HepG2 (cell line): ENCODE results near the gene CNNM2. TPM values are rescaled to one million over a fixed set of nuclear protein-coding genes. Genes with fewer than 3 reads are reported as not detected.

Experiments
- CHCHD3 ChIP-seq: sonication (generic); formaldehyde crosslinking; IDR thresholded peaks from 2 replicates; pipeline ENCODE4 v1.8.0; 2022; ENCODE audit warnings: mild to moderate bottlenecking, missing genetic modification reagents, moderate library complexity
- HES4 ChIP-seq: sonication (generic); formaldehyde crosslinking; IDR thresholded peaks from 2 replicates; pipeline ENCODE4 v1.9.0; 2021; ENCODE audit warnings: mild to moderate bottlenecking, missing genetic modification reagents, borderline replicate concordance
- LCORL ChIP-seq, 2 experiments: fragments of 450-650 bp in 1 of 2; sonication (generic) in 1 of 2; formaldehyde crosslinking in 1 of 2; IDR thresholded peaks; 2 replicates each; pipeline versions ENCODE4 v1.5.0 to v1.6.1; 2017 to 2020; ENCODE audit warnings: antibody characterized with exemption in 1 of 2, missing genetic modification reagents in 1 of 2
- MAFG ChIP-seq: sonication (generic); formaldehyde crosslinking; IDR thresholded peaks from 2 replicates; pipeline ENCODE4 v1.5.1; 2020; ENCODE audit warnings: mild to moderate bottlenecking, missing genetic modification reagents
- MED13 ChIP-seq: sonication (generic); formaldehyde crosslinking; IDR thresholded peaks from 2 replicates; pipeline ENCODE4 v1.5.0; 2020; ENCODE audit warnings: missing genetic modification reagents
- RELA ChIP-seq: sonication (generic); formaldehyde crosslinking; IDR thresholded peaks from 2 replicates; pipeline ENCODE4 v1.4.0; 2020; ENCODE audit warnings: missing genetic modification reagents
- RXRB ChIP-seq: IDR thresholded peaks from 2 replicates; pipeline ENCODE4 v1.6.1; 2016; ENCODE audit warnings: borderline replicate concordance, missing genetic modification reagents, missing compliant biosample characterization
- TEAD3 ChIP-seq: optimal IDR thresholded peaks from 2 replicates; pipeline ENCODE3; 2016; ENCODE audit warnings: borderline replicate concordance
- ZNF510 ChIP-seq: sonication (generic); formaldehyde crosslinking; IDR thresholded peaks from 2 replicates; pipeline ENCODE4 v1.4.0; 2020; ENCODE audit warnings: low read depth, mild to moderate bottlenecking, missing genetic modification reagents
- ZNF678 ChIP-seq: sonication (generic); formaldehyde crosslinking; IDR thresholded peaks from 2 replicates; pipeline ENCODE4 v1.4.0; 2020; ENCODE audit warnings: mild to moderate bottlenecking, missing genetic modification reagents
- ZNF879 ChIP-seq: sonication (generic); formaldehyde crosslinking; IDR thresholded peaks from 2 replicates; pipeline ENCODE4 v1.8.1; 2023; ENCODE audit warnings: missing genetic modification reagents
- polyA plus RNA-seq, 8 experiments: library from polyadenylated mRNA; depleted of rRNA in 3 of 8; stranded (reverse) in 7 of 8; unstranded in 1 of 8; fragments of >200 nt; fragmentation: Illumina TruSeq in 4 of 8; extraction: Trizol in 4 of 8; gene quantifications; 2 replicates each; pipeline versions ENCODE4 v1.2.1 to v1.2.3, GENCODE V29; 2011 to 2016; ENCODE audit warnings: low read depth in 4 of 8, missing spikeins in 1 of 8, mixed read lengths in 1 of 8; ENCODE audit not compliant: insufficient read depth in 1 of 8
- total RNA-seq, 5 experiments: library from RNA; depleted of rRNA; stranded (reverse); fragments of >200 nt; fragmentation: Illumina TruSeq; extraction: Trizol; gene quantifications; 2 replicates each; pipeline ENCODE4 v1.2.3, GENCODE V29; 2016; ENCODE audit warnings: low read depth in 1 of 5
- TF ChIP-seq, protein P1 (sequence below), 2 experiments: sonication (generic) in 1 of 2; formaldehyde crosslinking in 1 of 2; IDR thresholded peaks; 2 replicates each; pipeline versions ENCODE4 v1.6.1 to v1.9.0; 2014 to 2022; ENCODE audit warnings: antibody characterized with exemption in 1 of 2, borderline replicate concordance in 1 of 2, inconsistent platforms in 1 of 2, low read depth in 1 of 2, missing genetic modification reagents in 1 of 2
- TF ChIP-seq, protein P2 (sequence below): sonication (generic); formaldehyde crosslinking; IDR thresholded peaks from 2 replicates; pipeline ENCODE4 v1.8.0; 2022; ENCODE audit warnings: missing genetic modification reagents, mild to moderate bottlenecking, borderline replicate concordance
- TF ChIP-seq, protein P3 (sequence below): sonication (generic); formaldehyde crosslinking; IDR thresholded peaks from 2 replicates; pipeline ENCODE4 v1.5.0; 2020; ENCODE audit warnings: mild to moderate bottlenecking, missing genetic modification reagents
- TF ChIP-seq, protein P4 (sequence below): sonication (generic); formaldehyde crosslinking; IDR thresholded peaks from 2 replicates; pipeline ENCODE4 v1.5.1; 2020; ENCODE audit warnings: mild to moderate bottlenecking, missing genetic modification reagents, moderate library complexity

Gene CNNM2
- total and polyA plus RNA-seq, 2 of the 13 experiments (the other 11 are each of a cell fraction or from before 2014, with no cell fraction given): 7.1 to 9.0 TPM

DNA sequence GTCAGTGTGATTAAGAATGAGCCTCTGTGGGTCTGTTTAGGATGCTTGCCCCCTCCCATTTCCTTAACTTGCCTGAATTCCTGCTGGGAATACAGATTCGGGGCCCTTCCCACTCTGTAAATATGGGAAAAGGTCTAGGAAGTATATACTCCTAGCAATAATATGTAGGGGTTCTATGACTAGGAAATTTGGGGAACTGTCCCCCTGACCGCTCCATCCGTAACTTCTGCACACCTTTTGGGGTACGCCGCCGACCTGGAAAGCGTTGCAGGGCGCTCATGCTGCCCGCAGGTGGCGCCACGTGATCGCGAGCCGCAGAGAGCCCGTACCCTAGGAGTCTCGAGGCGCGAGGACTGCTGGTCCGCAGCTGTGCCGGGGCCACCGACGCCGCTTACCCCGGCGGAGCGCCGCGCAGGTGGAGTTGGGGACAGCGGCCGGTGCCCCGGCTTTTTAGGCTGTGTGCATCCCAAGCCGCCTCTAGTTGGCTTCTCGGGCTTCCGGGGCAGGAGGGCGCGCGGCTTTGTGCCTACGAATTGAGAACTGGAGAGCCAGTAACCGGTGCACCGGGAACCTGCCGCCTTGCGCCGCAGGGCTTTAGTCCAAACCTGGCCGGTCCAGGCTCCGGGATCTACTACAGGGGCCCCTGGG lies 656 bp upstream of the CNNM2 start (continued):
- TF ChIP-seq, protein P1, sequence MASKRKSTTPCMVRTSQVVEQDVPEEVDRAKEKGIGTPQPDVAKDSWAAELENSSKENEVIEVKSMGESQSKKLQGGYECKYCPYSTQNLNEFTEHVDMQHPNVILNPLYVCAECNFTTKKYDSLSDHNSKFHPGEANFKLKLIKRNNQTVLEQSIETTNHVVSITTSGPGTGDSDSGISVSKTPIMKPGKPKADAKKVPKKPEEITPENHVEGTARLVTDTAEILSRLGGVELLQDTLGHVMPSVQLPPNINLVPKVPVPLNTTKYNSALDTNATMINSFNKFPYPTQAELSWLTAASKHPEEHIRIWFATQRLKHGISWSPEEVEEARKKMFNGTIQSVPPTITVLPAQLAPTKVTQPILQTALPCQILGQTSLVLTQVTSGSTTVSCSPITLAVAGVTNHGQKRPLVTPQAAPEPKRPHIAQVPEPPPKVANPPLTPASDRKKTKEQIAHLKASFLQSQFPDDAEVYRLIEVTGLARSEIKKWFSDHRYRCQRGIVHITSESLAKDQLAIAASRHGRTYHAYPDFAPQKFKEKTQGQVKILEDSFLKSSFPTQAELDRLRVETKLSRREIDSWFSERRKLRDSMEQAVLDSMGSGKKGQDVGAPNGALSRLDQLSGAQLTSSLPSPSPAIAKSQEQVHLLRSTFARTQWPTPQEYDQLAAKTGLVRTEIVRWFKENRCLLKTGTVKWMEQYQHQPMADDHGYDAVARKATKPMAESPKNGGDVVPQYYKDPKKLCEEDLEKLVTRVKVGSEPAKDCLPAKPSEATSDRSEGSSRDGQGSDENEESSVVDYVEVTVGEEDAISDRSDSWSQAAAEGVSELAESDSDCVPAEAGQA (IDR thresholded peaks at IDR 0.05; ENCODE audit: low read depth): no peak
- TF ChIP-seq, protein P1 (CRISPR knock-in tag; IDR thresholded peaks at IDR 0.05; ENCODE audit: borderline replicate concordance): no peak
- TF ChIP-seq MED13 (CRISPR knock-in tag) (0 out of 2 replicates have a peak, but pooled peaks have one; percentile 34), CHCHD3 (no peak), ZNF879 (CRISPR knock-in tag) (peak; percentile 56; the same call in 1 of the 2 replicates), ZNF510 (CRISPR knock-in tag) (no peak), MAFG (CRISPR knock-in tag) (no peak), ZNF678 (CRISPR knock-in tag) (no peak), LCORL (IDR thresholded peaks at IDR 0.05) (no peak), LCORL (CRISPR knock-in tag; IDR thresholded peaks at IDR 0.05) (peak; percentile 94), TEAD3 (CRISPR knock-in tag) (no peak), HES4 (CRISPR knock-in tag) (peak; percentile 47; the same call in 1 of the 2 replicates), RXRB (no peak), RELA (CRISPR knock-in tag) (0 out of 2 replicates have a peak, but pooled peaks have one; percentile 42)
- TF ChIP-seq, protein P2, sequence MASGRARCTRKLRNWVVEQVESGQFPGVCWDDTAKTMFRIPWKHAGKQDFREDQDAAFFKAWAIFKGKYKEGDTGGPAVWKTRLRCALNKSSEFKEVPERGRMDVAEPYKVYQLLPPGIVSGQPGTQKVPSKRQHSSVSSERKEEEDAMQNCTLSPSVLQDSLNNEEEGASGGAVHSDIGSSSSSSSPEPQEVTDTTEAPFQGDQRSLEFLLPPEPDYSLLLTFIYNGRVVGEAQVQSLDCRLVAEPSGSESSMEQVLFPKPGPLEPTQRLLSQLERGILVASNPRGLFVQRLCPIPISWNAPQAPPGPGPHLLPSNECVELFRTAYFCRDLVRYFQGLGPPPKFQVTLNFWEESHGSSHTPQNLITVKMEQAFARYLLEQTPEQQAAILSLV (CRISPR knock-in tag): peak; percentile 71; the same call in 1 of the 2 replicates
- TF ChIP-seq, protein P3, sequence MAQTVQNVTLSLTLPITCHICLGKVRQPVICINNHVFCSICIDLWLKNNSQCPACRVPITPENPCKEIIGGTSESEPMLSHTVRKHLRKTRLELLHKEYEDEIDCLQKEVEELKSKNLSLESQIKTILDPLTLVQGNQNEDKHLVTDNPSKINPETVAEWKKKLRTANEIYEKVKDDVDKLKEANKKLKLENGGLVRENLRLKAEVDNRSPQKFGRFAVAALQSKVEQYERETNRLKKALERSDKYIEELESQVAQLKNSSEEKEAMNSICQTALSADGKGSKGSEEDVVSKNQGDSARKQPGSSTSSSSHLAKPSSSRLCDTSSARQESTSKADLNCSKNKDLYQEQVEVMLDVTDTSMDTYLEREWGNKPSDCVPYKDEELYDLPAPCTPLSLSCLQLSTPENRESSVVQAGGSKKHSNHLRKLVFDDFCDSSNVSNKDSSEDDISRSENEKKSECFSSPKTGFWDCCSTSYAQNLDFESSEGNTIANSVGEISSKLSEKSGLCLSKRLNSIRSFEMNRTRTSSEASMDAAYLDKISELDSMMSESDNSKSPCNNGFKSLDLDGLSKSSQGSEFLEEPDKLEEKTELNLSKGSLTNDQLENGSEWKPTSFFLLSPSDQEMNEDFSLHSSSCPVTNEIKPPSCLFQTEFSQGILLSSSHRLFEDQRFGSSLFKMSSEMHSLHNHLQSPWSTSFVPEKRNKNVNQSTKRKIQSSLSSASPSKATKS (CRISPR knock-in tag): no peak; the same call in 1 of the 2 replicates
- TF ChIP-seq, protein P4, sequence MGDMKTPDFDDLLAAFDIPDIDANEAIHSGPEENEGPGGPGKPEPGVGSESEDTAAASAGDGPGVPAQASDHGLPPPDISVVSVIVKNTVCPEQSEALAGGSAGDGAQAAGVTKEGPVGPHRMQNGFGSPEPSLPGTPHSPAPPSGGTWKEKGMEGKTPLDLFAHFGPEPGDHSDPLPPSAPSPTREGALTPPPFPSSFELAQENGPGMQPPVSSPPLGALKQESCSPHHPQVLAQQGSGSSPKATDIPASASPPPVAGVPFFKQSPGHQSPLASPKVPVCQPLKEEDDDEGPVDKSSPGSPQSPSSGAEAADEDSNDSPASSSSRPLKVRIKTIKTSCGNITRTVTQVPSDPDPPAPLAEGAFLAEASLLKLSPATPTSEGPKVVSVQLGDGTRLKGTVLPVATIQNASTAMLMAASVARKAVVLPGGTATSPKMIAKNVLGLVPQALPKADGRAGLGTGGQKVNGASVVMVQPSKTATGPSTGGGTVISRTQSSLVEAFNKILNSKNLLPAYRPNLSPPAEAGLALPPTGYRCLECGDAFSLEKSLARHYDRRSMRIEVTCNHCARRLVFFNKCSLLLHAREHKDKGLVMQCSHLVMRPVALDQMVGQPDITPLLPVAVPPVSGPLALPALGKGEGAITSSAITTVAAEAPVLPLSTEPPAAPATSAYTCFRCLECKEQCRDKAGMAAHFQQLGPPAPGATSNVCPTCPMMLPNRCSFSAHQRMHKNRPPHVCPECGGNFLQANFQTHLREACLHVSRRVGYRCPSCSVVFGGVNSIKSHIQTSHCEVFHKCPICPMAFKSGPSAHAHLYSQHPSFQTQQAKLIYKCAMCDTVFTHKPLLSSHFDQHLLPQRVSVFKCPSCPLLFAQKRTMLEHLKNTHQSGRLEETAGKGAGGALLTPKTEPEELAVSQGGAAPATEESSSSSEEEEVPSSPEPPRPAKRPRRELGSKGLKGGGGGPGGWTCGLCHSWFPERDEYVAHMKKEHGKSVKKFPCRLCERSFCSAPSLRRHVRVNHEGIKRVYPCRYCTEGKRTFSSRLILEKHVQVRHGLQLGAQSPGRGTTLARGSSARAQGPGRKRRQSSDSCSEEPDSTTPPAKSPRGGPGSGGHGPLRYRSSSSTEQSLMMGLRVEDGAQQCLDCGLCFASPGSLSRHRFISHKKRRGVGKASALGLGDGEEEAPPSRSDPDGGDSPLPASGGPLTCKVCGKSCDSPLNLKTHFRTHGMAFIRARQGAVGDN (CRISPR knock-in tag): peak; percentile 65
